ENCODE data around the gene AQP7. TPM values are rescaled to one million over a fixed set of nuclear protein-coding genes. Genes with fewer than 3 reads are reported as not detected.
A peak's percentile ranks its signal among the peaks of the same experiment; 100 is the strongest.

AQP7 gene
- total RNA-seq, 6 donors from 2014 or later, result 2.1 to 23.0 (median 4.8) TPM

- no peaks in the 10 kb centered on the region for H3K36me3 ChIP-seq
- DNase-seq, result no peak
- peaks cover 8 to 18% (median 11%) of the 10 kb centered on the region in 4 donors for H3K4me1 ChIP-seq
- no peak overlapping the region for H3K27ac ChIP-seq
- WGBS, 2 donors, result 94 to 95% methylated on average over 12 of the region's 12 CpGs
- no peak for TF ChIP-seq POLR2AphosphoS5 (IDR thresholded peaks at IDR 0.05)
- no peak for TF ChIP-seq POLR2A (IDR thresholded peaks at IDR 0.05)
- TF ChIP-seq, protein P1, sequence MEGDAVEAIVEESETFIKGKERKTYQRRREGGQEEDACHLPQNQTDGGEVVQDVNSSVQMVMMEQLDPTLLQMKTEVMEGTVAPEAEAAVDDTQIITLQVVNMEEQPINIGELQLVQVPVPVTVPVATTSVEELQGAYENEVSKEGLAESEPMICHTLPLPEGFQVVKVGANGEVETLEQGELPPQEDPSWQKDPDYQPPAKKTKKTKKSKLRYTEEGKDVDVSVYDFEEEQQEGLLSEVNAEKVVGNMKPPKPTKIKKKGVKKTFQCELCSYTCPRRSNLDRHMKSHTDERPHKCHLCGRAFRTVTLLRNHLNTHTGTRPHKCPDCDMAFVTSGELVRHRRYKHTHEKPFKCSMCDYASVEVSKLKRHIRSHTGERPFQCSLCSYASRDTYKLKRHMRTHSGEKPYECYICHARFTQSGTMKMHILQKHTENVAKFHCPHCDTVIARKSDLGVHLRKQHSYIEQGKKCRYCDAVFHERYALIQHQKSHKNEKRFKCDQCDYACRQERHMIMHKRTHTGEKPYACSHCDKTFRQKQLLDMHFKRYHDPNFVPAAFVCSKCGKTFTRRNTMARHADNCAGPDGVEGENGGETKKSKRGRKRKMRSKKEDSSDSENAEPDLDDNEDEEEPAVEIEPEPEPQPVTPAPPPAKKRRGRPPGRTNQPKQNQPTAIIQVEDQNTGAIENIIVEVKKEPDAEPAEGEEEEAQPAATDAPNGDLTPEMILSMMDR (IDR thresholded peaks at IDR 0.05), result no peak
- no peak for TF ChIP-seq EP300 (IDR thresholded peaks at IDR 0.05)
- no peaks in the 10 kb centered on the region for H3K27me3 ChIP-seq
- H3K9me3 ChIP-seq, result no peaks in the 10 kb centered on the region
- no peak overlapping the region for H3K4me3 ChIP-seq
- ATAC-seq (ENCODE audit: low FRiP score in 2 of 2), result no peak
Observed at GRCh38 chr9:33377089-33377715, 25.2 kb downstream of the AQP7 start.

DNA sequence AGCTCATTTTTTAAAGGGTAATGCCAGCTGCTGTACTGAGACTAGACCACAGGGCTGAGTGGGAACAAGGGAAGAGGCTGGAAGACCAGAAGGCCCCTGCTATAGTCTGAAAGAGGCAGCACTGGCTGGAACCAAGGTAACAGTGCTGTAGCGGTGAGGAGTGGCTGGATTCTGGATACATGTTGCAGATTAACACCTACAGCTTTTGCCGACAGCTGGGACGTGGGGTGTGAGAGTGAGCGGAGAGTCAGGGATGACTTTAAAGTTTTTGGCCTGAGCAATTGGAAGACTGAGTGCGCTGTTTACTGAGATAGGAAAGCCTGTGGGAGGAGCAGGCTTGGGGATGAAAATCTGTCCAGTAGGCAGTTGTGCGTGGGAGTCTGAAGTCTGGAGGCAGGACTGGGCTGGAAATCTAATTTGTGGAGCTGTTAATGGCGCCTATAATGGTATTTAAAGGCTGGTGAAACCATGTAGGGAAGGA lies 26.5 kb downstream of the AQP7 start:
- Histone ChIP-seq H3K36me3 (peaks cover 4 to 9% (median 6%) of the 10 kb centered on the region in 4 donors), H3K9me3 (no peaks in the 10 kb centered on the region), H3K4me1 (peaks cover 8 to 18% (median 11%) of the 10 kb centered on the region in 4 donors), H3K27me3 (no peaks in the 10 kb centered on the region), H3K4me3 (no peak overlapping the region), H3K27ac (peak overlapping the region in 2 of 4 donors; percentile 9 to 37)
- 97 to 98% methylated on average over 7 of the region's 7 CpGs for WGBS, 2 donors
- TF ChIP-seq POLR2A (IDR thresholded peaks at IDR 0.05), result no peak
- no peak for TF ChIP-seq EP300 (IDR thresholded peaks at IDR 0.05)
- TF ChIP-seq, protein P1 (IDR thresholded peaks at IDR 0.05), result no peak
- no peak for TF ChIP-seq POLR2AphosphoS5 (IDR thresholded peaks at IDR 0.05)
- ATAC-seq (ENCODE audit: low FRiP score in 2 of 2) (peak in 1 of 2 donors; percentile 13), DNase-seq (no peak)

DNA sequence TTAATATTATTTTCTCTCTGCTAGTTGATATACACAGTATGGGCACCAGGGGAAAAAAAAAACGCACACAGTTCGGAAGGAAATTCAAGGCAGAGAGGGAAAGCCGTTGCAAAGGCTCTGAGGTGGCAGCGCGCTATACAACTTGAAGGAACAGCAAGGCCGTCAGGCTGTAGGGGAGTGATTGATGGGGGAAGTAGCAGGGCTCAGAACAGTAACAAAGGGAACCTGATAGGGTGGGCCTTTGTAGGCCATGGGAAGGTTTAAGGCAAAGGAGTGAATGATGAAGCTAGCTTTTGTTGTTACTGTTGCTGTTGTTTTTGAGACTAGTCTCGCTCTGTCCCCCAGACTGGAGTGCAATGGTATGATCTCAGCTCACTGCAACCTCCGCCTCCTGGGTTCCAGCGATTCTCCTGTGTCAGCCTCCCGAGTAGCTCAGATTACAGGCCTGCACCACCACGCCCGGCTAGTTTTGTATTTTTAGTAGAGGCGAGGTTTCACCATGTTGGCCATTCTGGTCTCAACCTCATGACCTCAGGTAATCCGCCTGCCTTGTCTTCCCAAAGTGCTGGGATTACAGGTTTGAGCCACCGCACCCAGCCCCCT lies 27.0 kb downstream of the AQP7 start:
- ATAC-seq (ENCODE audit: low FRiP score in 2 of 2) (peak in 1 of 2 donors; percentile 38), DNase-seq (no peak)
- TF ChIP-seq EP300 (IDR thresholded peaks at IDR 0.05) (no peak), POLR2A (IDR thresholded peaks at IDR 0.05) (no peak), POLR2AphosphoS5 (IDR thresholded peaks at IDR 0.05) (no peak)
- TF ChIP-seq, protein P1 (IDR thresholded peaks at IDR 0.05), result no peak
- Histone ChIP-seq H3K27ac (peak overlapping the region in 3 of 4 donors; percentile 9 to 45 (median 37)), H3K4me3 (peak overlapping the region in 1 of 4 donors; percentile 29), H3K36me3 (peaks cover 10 to 14% (median 12%) of the 10 kb centered on the region in 4 donors), H3K4me1 (peaks cover 8 to 18% (median 11%) of the 10 kb centered on the region in 4 donors), H3K27me3 (no peaks in the 10 kb centered on the region), H3K9me3 (no peaks in the 10 kb centered on the region)
- 55 to 61% methylated on average over 15 of the region's 15 CpGs for WGBS, 2 donors

DNA sequence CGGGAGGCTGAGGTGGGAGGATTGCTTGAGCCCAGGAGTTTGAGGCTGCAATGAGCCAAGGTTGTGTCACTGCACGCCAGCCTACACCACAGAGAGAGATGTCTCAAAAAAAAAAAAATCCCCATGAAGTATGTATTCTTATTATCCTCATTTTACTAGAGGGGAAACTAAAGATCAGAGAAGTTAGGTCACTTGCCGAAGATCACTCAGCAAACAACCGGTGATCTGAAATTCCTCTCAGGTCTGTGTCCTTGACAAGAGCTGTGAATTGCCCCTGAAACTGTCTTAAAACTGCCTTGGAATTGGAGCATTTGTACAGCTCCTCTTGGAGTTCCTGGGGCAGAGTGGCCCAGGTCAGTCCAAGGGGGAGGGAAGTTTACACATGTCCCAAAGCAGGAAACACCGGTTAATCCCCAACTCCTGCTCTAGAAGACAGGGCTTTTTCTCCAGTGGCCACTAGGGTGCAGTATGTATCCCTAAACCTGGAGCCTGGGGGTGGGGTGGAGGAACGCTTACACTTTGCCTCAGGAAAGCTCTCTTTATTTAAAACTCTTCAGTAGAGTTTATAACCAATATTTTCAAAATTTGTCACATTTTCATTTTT lies 27.6 kb downstream of the AQP7 start:
- Histone ChIP-seq H3K27me3 (no peaks in the 10 kb centered on the region), H3K4me1 (peaks cover 8 to 18% (median 11%) of the 10 kb centered on the region in 4 donors), H3K36me3 (peaks cover 13 to 20% (median 18%) of the 10 kb centered on the region in 4 donors), H3K4me3 (peak overlapping the region in 1 of 4 donors; percentile 29), H3K27ac (peak overlapping the region in 2 of 4 donors; percentile 37 to 45), H3K9me3 (no peaks in the 10 kb centered on the region)
- TF ChIP-seq EP300 (IDR thresholded peaks at IDR 0.05) (no peak), POLR2A (IDR thresholded peaks at IDR 0.05) (no peak), POLR2AphosphoS5 (IDR thresholded peaks at IDR 0.05) (peak in 1 of 2 donors; percentile 13)
- TF ChIP-seq, protein P1 (IDR thresholded peaks at IDR 0.05), result peak; percentile 71 to 81 (median 79)
- ATAC-seq (ENCODE audit: low FRiP score in 2 of 2), result peak; percentile 89 to 92
- peak in 1 of 2 donors; percentile 87 for DNase-seq
- WGBS, 2 donors, result 56 to 58% methylated on average over 6 of the region's 6 CpGs
